ENCODE data around the gene ZDHHC4. TPM values are rescaled to one million over a fixed set of nuclear protein-coding genes. Genes with fewer than 3 reads are reported as not detected.
"Not testable (repeated sequence)": the region's sequence is repeated elsewhere in the genome, so short reads cannot be mapped to it uniquely, and the experiment has no call there.

ZDHHC4 gene
- total RNA-seq, 4 donors from 2014 or later = 22.2 to 37.3 (median 26.2) TPM

GRCh38 chr7:6628045-6628444, 50.8 kb downstream of the ZDHHC4 start:
- H3K36me3 ChIP-seq = peaks cover 10% of the 10 kb centered on the region
- H3K4me3 ChIP-seq = no peak overlapping the region
- WGBS = 86% methylated on average over 3 of the region's 6 CpGs
- no peaks in the 10 kb centered on the region for H3K9me3 ChIP-seq
- no peak overlapping the region for H3K27ac ChIP-seq
- no peak for DNase-seq (ENCODE audit: low spot score in 2 of 2)
- TF ChIP-seq, protein P1, sequence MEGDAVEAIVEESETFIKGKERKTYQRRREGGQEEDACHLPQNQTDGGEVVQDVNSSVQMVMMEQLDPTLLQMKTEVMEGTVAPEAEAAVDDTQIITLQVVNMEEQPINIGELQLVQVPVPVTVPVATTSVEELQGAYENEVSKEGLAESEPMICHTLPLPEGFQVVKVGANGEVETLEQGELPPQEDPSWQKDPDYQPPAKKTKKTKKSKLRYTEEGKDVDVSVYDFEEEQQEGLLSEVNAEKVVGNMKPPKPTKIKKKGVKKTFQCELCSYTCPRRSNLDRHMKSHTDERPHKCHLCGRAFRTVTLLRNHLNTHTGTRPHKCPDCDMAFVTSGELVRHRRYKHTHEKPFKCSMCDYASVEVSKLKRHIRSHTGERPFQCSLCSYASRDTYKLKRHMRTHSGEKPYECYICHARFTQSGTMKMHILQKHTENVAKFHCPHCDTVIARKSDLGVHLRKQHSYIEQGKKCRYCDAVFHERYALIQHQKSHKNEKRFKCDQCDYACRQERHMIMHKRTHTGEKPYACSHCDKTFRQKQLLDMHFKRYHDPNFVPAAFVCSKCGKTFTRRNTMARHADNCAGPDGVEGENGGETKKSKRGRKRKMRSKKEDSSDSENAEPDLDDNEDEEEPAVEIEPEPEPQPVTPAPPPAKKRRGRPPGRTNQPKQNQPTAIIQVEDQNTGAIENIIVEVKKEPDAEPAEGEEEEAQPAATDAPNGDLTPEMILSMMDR (IDR thresholded peaks at IDR 0.05) = no peak
- TF ChIP-seq POLR2A (IDR thresholded peaks at IDR 0.05) (no peak), EP300 (IDR thresholded peaks at IDR 0.05) (no peak), POLR2AphosphoS5 (IDR thresholded peaks at IDR 0.05) (no peak)
- no peaks in the 10 kb centered on the region for H3K27me3 ChIP-seq
- peaks cover 7% of the 10 kb centered on the region for H3K4me1 ChIP-seq

GRCh38 chr7:6630007-6630849, 53.0 kb downstream of the ZDHHC4 start:
- no peaks in the 10 kb centered on the region for H3K27me3 ChIP-seq
- no peak overlapping the region for H3K4me3 ChIP-seq
- no peaks in the 10 kb centered on the region for H3K36me3 ChIP-seq
- peaks cover 7% of the 10 kb centered on the region for H3K4me1 ChIP-seq
- no peak overlapping the region for H3K27ac ChIP-seq
- no peak for DNase-seq (ENCODE audit: low spot score in 2 of 2)
- TF ChIP-seq EP300 (IDR thresholded peaks at IDR 0.05) (no peak), POLR2AphosphoS5 (IDR thresholded peaks at IDR 0.05) (no peak), POLR2A (IDR thresholded peaks at IDR 0.05) (no peak)
- TF ChIP-seq, protein P1 (IDR thresholded peaks at IDR 0.05) = no peak
- H3K9me3 ChIP-seq = no peaks in the 10 kb centered on the region
- 66% methylated on average over 11 of the region's 11 CpGs for WGBS

DNA sequence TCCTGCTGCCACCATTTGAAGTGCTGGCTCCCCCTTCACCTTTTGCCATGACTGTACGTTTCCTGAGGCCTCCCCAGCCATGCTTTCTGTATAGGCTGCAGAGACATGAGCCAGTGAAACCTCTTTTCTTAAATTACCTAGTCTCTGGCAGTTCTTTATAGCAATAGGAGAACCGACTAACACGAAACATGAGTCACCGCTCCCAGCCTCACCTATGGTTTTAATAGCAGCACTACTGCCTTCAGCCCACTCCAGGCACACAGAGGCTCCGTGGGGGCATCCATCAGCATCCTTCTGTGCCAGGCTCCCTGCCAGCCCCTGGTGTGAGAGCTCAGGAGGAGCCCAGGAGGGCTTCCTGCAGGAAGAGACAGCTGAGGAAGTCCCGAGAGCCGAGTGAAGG, 54.4 kb downstream of the ZDHHC4 start:
- H3K4me1 ChIP-seq = peaks cover 13% of the 10 kb centered on the region
- 79% methylated on average over 7 of the region's 7 CpGs for WGBS
- H3K27ac ChIP-seq = no peak overlapping the region

GRCh38 chr7:6634021-6634420, 56.8 kb downstream of the ZDHHC4 start:
- no peak for TF ChIP-seq EP300 (IDR thresholded peaks at IDR 0.05)
- TF ChIP-seq POLR2AphosphoS5 (IDR thresholded peaks at IDR 0.05) = no peak
- TF ChIP-seq, protein P1 (IDR thresholded peaks at IDR 0.05) = no peak
- TF ChIP-seq POLR2A (IDR thresholded peaks at IDR 0.05) = no peak
- Histone ChIP-seq H3K36me3 (no peaks in the 10 kb centered on the region), H3K27me3 (no peaks in the 10 kb centered on the region), H3K4me3 (no peak overlapping the region), H3K27ac (no peak overlapping the region), H3K4me1 (peaks cover 21% of the 10 kb centered on the region), H3K9me3 (no peaks in the 10 kb centered on the region)
- DNase-seq (ENCODE audit: low spot score in 2 of 2) = no peak
- WGBS = 81% methylated on average over 8 of the region's 8 CpGs

More for the DNA sequence above, 54.4 kb downstream of the ZDHHC4 start:
- H3K4me3 ChIP-seq = no peak overlapping the region
- TF ChIP-seq, protein P1 (IDR thresholded peaks at IDR 0.05) = no peak
- TF ChIP-seq EP300 (IDR thresholded peaks at IDR 0.05) = no peak
- no peak for TF ChIP-seq POLR2AphosphoS5 (IDR thresholded peaks at IDR 0.05)
- TF ChIP-seq POLR2A (IDR thresholded peaks at IDR 0.05) = no peak
- no peaks in the 10 kb centered on the region for H3K9me3 ChIP-seq
- no peak for DNase-seq (ENCODE audit: low spot score in 2 of 2)
- no peaks in the 10 kb centered on the region for H3K36me3 ChIP-seq
- no peaks in the 10 kb centered on the region for H3K27me3 ChIP-seq

DNA sequence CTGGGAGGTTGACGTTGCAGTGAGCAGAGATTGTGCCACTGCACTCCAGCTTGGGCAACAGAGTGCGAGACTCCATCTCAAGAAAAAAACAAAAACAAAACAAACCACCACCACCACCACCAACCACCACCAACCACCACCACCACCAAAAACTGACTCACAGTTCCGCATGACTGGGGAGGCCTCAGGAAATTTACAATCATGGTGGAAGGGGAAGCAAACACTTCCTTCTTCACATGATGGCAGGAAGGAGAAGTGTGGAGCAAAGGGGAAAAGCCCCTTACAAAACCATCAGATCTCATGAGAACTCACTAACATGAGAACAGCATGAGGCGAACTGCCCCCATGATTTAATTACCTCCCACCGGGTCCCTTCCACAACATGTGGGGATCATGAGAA, 57.7 kb downstream of the ZDHHC4 start:
- 80% methylated on average over 5 of the region's 5 CpGs for WGBS
- H3K9me3 ChIP-seq; H3K27ac ChIP-seq; DNase-seq (ENCODE audit: low spot score in 2 of 2); H3K36me3 ChIP-seq; H3K27me3 ChIP-seq; H3K4me3 ChIP-seq: not testable (repeated sequence)
- peaks cover 24% of the 10 kb centered on the region for H3K4me1 ChIP-seq
